GM19351 (cell line): ENCODE results near the gene XCL1.

Source experiments
- ATAC-seq: cut with Tn5 transposase; IDR thresholded peaks from one replicate; pipeline ENCODE4 v1.9.1; 2021; ENCODE audit warnings: mild to moderate bottlenecking, moderate library complexity; ENCODE audit not compliant: unreplicated experiment

Gene XCL1

GRCh38 chr1:168603501-168604110, 27.2 kb downstream of the XCL1 start:
- no peak for ATAC-seq

DNA sequence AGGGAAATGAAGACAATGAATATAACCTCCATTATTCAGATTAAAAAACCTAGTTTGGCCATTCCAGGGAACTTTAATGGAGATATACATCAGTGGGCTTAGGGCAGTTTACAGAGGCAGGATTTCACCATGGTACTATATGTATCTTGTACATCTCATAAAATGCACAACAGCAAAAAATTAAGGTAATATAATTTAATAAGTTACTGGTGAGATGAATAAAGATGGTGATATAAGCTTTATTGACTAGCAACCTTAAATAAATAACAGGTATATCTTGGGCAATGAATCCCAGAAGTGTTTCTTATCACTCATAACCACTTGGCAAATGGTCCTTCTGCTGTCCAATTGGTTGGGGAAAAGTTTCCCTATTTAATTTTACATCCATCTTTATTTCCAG, 29.0 kb downstream of the XCL1 start:
- ATAC-seq: no peak

GRCh38 chr1:168606096-168606495, 29.7 kb downstream of the XCL1 start:
- no peak for ATAC-seq

GRCh38 chr1:168607872-168608428, 31.5 kb downstream of the XCL1 start:
- ATAC-seq: no peak

- no peak for ATAC-seq
These were observed 32.7 kb downstream of the XCL1 start for GRCh38 chr1:168608796-168609715.

GRCh38 chr1:168609741-168610510, 33.5 kb downstream of the XCL1 start:
- ATAC-seq: no peak

GRCh38 chr1:168613038-168613451, 36.6 kb downstream of the XCL1 start:
- no peak for ATAC-seq

DNA sequence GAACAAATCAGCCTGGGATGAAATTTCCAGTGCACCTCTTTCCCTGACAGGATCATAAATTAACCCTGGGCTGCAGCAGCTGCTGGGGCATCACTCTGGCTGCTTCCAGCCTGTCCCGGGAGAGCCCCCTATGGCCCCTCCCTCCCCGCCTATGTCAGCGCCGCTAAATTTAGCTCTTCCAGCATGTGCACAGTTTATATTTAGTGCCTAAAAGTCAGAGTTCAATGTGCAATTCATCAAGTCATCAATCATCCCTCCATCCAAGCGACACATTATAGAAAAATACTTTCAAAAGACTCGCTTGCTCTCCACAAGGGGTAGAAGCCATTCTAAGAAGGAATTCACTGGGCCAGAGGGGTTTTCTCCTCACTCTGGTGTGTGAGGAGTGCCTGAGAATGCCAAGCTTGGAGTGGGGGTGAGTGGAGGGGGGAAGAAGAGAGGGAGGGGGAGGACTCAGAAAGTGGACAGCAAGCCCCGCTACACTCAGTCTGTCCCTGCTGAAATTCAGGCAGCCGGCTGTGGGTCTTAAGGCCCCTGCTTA, 37.4 kb downstream of the XCL1 start:
- ATAC-seq: no peak

DNA sequence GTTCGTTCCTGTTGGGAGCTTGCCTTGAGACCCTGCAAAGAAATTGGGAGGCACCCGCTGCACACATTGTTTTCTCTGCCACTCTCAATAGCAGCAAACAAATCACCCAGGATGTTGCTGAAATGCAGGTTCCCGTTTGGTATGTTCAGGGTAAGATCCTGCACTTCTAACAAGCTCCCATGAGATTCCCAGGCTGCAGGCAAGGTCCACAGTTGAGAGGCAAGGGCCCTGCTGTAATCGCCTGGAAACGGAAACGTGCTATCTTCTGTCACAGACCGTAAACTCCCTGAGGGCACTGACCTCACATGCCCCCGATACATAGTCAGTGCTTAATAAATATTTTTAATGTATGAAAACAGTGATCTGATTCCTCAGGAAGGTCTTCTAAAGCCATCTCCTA, 37.8 kb downstream of the XCL1 start:
- no peak for ATAC-seq

- ATAC-seq: no peak
These were observed 39.6 kb downstream of the XCL1 start for GRCh38 chr1:168615965-168616364.

GRCh38 chr1:168617974-168618750, 41.8 kb downstream of the XCL1 start:
- ATAC-seq: no peak

DNA sequence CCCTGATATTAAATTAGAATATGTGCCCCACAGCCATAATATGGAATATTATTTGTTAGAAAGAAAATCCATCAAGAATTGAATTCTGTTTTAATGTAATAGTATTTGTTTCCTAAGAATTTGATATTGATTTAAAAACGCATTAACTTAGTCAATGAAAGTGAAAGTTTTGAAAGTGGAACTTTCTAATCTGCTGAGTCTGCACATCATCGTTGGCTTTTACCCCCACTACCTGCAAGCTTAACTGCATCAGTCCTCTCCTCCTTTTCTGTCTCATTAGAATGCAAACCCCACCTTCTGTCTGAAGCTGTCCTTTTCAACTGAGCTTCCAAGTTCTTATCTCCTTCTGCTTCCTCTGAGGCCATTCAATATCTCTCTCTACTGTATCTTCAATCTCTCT, 42.5 kb downstream of the XCL1 start:
- no peak for ATAC-seq

- no peak for ATAC-seq
These were observed 45.0 kb downstream of the XCL1 start for GRCh38 chr1:168621356-168621755.

DNA sequence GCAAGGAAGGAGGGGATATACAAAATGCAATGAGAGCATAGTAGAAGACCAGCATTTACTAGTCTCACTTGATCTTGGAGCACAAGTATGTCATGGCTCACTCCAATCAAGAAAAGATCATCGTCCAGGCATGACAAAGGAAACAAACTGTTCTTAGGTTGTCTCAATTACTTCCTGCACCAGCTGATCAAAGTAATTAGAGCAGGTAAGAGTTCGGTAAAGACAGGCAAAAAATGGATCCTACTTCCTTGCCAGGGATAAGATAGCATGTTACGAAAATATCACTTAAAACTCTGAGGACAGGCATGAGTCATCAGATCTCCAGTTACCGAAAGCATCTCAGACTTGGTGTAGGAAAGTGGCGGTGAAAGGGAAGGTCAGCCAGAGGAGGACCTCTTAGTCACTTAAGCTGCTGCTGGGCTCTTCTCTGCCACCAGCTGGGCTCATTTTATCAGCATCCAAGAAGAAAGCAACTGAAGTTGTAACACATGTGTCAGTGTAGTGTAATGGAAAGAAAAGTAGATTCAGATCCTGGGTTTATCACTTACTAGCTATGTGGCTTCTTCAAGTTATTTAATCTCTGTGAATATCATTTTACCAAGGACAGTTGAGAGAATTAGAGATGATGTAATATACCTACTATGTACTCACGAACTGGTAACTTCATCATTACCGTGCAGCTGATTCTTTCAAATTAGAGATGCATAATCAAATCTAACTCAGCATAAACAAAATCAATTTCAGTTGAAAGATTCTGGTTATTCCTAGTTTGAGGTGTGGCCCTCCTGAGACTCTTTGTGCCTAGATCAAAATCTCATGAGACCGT, 46.8 kb downstream of the XCL1 start:
- no peak for ATAC-seq

- no peak for ATAC-seq
These were observed 47.4 kb downstream of the XCL1 start for GRCh38 chr1:168623831-168624230.

DNA sequence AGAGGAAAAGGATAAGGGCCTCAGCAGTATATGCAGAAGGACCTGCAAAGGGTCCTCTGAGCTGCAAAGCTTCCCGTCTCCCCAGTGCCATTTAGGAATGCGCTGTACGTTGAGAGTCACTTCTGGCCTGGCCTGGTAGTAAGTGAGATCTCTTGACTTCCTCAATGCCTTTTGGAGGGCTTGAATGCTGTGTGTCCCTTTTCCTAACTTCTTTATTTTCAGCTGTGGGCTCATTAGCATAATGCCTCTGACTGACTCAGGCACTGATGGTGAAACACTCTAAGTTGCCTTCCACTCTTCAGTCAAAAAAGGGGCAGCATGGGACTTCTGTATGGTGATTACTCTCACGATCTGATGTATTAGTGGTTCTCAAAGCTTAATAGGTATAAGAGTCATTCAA, 49.9 kb downstream of the XCL1 start:
- ATAC-seq: no peak

GRCh38 chr1:168627370-168627769, 51.0 kb downstream of the XCL1 start:
- no peak for ATAC-seq

- ATAC-seq: no peak
These were observed 52.4 kb downstream of the XCL1 start for GRCh38 chr1:168628807-168629206.

DNA sequence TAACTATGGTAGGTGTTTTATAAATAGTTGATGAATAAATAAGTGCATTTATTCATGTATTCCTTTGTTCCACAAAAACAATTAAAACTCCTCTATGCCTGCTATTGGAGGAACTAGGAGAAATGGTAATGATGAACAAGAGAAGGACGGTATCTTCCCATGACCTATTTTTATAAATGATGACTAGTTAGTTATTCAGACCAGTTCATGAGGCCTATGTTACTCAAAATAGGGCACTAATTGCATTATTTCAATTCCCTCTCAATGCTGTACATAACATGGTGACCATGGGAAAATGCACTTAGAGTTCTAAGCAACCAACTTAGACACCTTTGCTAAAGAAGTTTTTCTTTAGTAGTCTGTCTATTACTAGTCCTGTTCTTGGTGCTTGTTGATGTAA, 53.1 kb downstream of the XCL1 start:
- ATAC-seq: no peak
